GM12873 (cell line): ENCODE data around the gene USP25.

Experiments used
- CTCF ChIP-seq: IDR thresholded peaks from 2 replicates; pipeline ENCODE4 v1.5.1; 2012; ENCODE audit warnings: low read depth, mild to moderate bottlenecking, moderate library complexity, low read length, control low read depth; ENCODE audit not compliant: insufficient read depth; ENCODE audit errors: missing control alignments

USP25 gene

GRCh38 chr21:15837645-15838044 lies 107.9 kb downstream of the USP25 start:
- no peak for TF ChIP-seq CTCF

- TF ChIP-seq CTCF, result no peak
These were observed 109.2 kb downstream of the USP25 start for GRCh38 chr21:15839026-15839425.

GRCh38 chr21:15839601-15840000 lies 109.8 kb downstream of the USP25 start:
- no peak for TF ChIP-seq CTCF

GRCh38 chr21:15840406-15840805 lies 110.6 kb downstream of the USP25 start:
- TF ChIP-seq CTCF, result no peak

GRCh38 chr21:15841856-15842564 lies 112.2 kb downstream of the USP25 start:
- TF ChIP-seq CTCF, result no peak

- no peak for TF ChIP-seq CTCF
These were observed 112.7 kb downstream of the USP25 start for GRCh38 chr21:15842565-15842880.

GRCh38 chr21:15843766-15844165 lies 114.0 kb downstream of the USP25 start:
- TF ChIP-seq CTCF, result no peak
